Calu3 (cell line): ENCODE results near the gene SIPA1L3. TPM values are rescaled to one million over a fixed set of nuclear protein-coding genes. Genes with fewer than 3 reads are reported as not detected.

Source experiments
- BruUV-seq: library from RNA; stranded (reverse); fragments of 400-500 nt; replicated peaks from 2 replicates; lab custom pipeline; 2021; lab: Mats Ljungman, UMichigan
- CTCF ChIA-PET: fragments of 300-600 bp; sonication (Branson Sonifier 250); formaldehyde crosslinking; loops from one replicate; lab custom pipeline; 2022; ENCODE audit warnings: antibody characterized with exemption; lab: Charles Lee
- DNase-seq: peaks from one replicate; pipeline ENCODE4 v3.0.0; 2022
- H3K27ac Mint-ChIP-seq: one replicate; pipeline ENCODE4 v1.8.0; 2022; ENCODE audit warnings: mixed read lengths; ENCODE audit not compliant: unreplicated experiment
- H3K27me3 Mint-ChIP-seq: one replicate; pipeline ENCODE4 v1.8.0; 2022; ENCODE audit warnings: mixed read lengths; ENCODE audit not compliant: unreplicated experiment
- H3K36me3 Mint-ChIP-seq: one replicate; pipeline ENCODE4 v1.8.0; 2022; ENCODE audit warnings: mild to moderate bottlenecking, moderate library complexity, mixed read lengths; ENCODE audit not compliant: insufficient read depth, unreplicated experiment
- H3K4me1 Mint-ChIP-seq: one replicate; pipeline ENCODE4 v1.8.0; 2022; ENCODE audit warnings: mild to moderate bottlenecking, low read depth, mixed read lengths; ENCODE audit not compliant: unreplicated experiment
- H3K4me3 Mint-ChIP-seq: one replicate; pipeline ENCODE4 v1.8.0; 2022; ENCODE audit warnings: mild to moderate bottlenecking, low read depth, moderate library complexity, mixed read lengths; ENCODE audit not compliant: unreplicated experiment
- H3K9me3 Mint-ChIP-seq: one replicate; pipeline ENCODE4 v1.8.0; 2022; ENCODE audit warnings: low read depth, mixed read lengths; ENCODE audit not compliant: unreplicated experiment
- intact Hi-C: fragments of 100-400 bp; cut with micrococcal nuclease; formaldehyde crosslinking; loops from one replicate; pipeline ENCODE4 v1.10.0; 2022; ENCODE audit not compliant: unreplicated experiment
- total RNA-seq: library from RNA; stranded (reverse); gene quantifications from 2 replicates; pipeline ENCODE4 v1.2.3, GENCODE V29; 2022
- TF ChIP-seq, protein P1 (sequence below): fragments of 200-600 bp; IDR thresholded peaks from one replicate; pipeline ENCODE4 v1.8.0; 2022; ENCODE audit warnings: antibody characterized with exemption; ENCODE audit not compliant: unreplicated experiment

Gene SIPA1L3
- total RNA-seq, 1 experiment from 2014 or later, result 127 TPM

- no peaks in the 10 kb centered on the region for H3K27me3 Mint-ChIP-seq
- BruUV-seq, result no TSS peak
- DNase-seq, result no peak
- no peak overlapping the region for H3K4me3 Mint-ChIP-seq
- TF ChIP-seq, protein P1, sequence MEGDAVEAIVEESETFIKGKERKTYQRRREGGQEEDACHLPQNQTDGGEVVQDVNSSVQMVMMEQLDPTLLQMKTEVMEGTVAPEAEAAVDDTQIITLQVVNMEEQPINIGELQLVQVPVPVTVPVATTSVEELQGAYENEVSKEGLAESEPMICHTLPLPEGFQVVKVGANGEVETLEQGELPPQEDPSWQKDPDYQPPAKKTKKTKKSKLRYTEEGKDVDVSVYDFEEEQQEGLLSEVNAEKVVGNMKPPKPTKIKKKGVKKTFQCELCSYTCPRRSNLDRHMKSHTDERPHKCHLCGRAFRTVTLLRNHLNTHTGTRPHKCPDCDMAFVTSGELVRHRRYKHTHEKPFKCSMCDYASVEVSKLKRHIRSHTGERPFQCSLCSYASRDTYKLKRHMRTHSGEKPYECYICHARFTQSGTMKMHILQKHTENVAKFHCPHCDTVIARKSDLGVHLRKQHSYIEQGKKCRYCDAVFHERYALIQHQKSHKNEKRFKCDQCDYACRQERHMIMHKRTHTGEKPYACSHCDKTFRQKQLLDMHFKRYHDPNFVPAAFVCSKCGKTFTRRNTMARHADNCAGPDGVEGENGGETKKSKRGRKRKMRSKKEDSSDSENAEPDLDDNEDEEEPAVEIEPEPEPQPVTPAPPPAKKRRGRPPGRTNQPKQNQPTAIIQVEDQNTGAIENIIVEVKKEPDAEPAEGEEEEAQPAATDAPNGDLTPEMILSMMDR, result no peak
- CTCF ChIA-PET, result interaction anchor here (1.0 kb wide), 1 partner anchor 10 kb away, joined by 3 read pairs; no protein-coding TSS in a partner anchor
- H3K36me3 Mint-ChIP-seq, result no peaks in the 10 kb centered on the region
- intact Hi-C loops, result no loop called here
- no peaks in the 10 kb centered on the region for H3K9me3 Mint-ChIP-seq
- H3K4me1 Mint-ChIP-seq, result peaks cover 27% of the 10 kb centered on the region
- H3K27ac Mint-ChIP-seq, result no peak overlapping the region
Observed at GRCh38 chr19:37983153-37983552, 76.1 kb downstream of the SIPA1L3 start.

GRCh38 chr19:37983916-37984315 is 76.9 kb downstream of the SIPA1L3 start:
- Mint-ChIP-seq H3K27ac (no peak overlapping the region), H3K9me3 (no peaks in the 10 kb centered on the region), H3K27me3 (no peaks in the 10 kb centered on the region), H3K4me1 (peaks cover 27% of the 10 kb centered on the region), H3K4me3 (no peak overlapping the region), H3K36me3 (no peaks in the 10 kb centered on the region)
- CTCF ChIA-PET, result interaction anchor here (1.0 kb wide), 1 partner anchor 10 kb away, joined by 3 read pairs; no protein-coding TSS in a partner anchor
- no TSS peak for BruUV-seq
- TF ChIP-seq, protein P1, result no peak
- DNase-seq, result no peak
- intact Hi-C loops, result no loop called here

- Mint-ChIP-seq H3K4me3 (no peak overlapping the region), H3K9me3 (no peaks in the 10 kb centered on the region), H3K36me3 (no peaks in the 10 kb centered on the region), H3K4me1 (peaks cover 25% of the 10 kb centered on the region), H3K27me3 (no peaks in the 10 kb centered on the region), H3K27ac (no peak overlapping the region)
- DNase-seq, result no peak
- CTCF ChIA-PET, result no interaction called here
- TF ChIP-seq, protein P1, result no peak
- intact Hi-C loops, result no loop called here
- no TSS peak for BruUV-seq
Observed at GRCh38 chr19:37986048-37986750, 79.2 kb downstream of the SIPA1L3 start.

GRCh38 chr19:37987356-37988332 is 80.6 kb downstream of the SIPA1L3 start:
- Mint-ChIP-seq H3K36me3 (no peaks in the 10 kb centered on the region), H3K4me3 (no peak overlapping the region), H3K9me3 (no peaks in the 10 kb centered on the region), H3K4me1 (peaks cover 22% of the 10 kb centered on the region), H3K27me3 (no peaks in the 10 kb centered on the region), H3K27ac (no peak overlapping the region)
- TF ChIP-seq, protein P1, result peak; percentile 9
- no TSS peak for BruUV-seq
- intact Hi-C loops, result no loop called here
- no peak for DNase-seq
- CTCF ChIA-PET, result no interaction called here
